KMS-11 (cell line): ENCODE results near the gene PDZD7.

Experiments
- H2AFZ ChIP-seq: fragments of 200-600 bp; sonication (generic); 2 replicates; pipeline ENCODE4 v1.6.1; 2016; ENCODE audit warnings: antibody characterized with exemption, mixed run types, low read depth
- H3K27ac ChIP-seq: fragments of 200-600 bp; sonication (generic); 2 replicates; pipeline ENCODE4 v1.6.1; 2016; ENCODE audit warnings: mild to moderate bottlenecking, mixed run types
- H3K27me3 ChIP-seq: fragments of 200-600 bp; sonication (generic); 2 replicates; pipeline ENCODE4 v1.6.1; 2017; ENCODE audit warnings: mild to moderate bottlenecking, low read depth, mixed run types, moderate library complexity; ENCODE audit not compliant: insufficient read depth
- H3K36me3 ChIP-seq: fragments of 200-600 bp; sonication (generic); 2 replicates; pipeline ENCODE4 v1.6.1; 2017; ENCODE audit warnings: mild to moderate bottlenecking, mixed run types; ENCODE audit not compliant: insufficient read depth
- H3K4me1 ChIP-seq: fragments of 200-600 bp; sonication (generic); 2 replicates; pipeline ENCODE4 v1.6.1; 2016; ENCODE audit warnings: mild to moderate bottlenecking, low read depth, mixed run types; ENCODE audit not compliant: poor library complexity, severe bottlenecking
- H3K4me2 ChIP-seq: fragments of 200-600 bp; sonication (generic); 2 replicates; pipeline ENCODE4 v1.7.0; 2016; ENCODE audit warnings: mild to moderate bottlenecking, mixed run types
- H3K4me3 ChIP-seq: fragments of 200-600 bp; sonication (generic); IDR thresholded peaks from 2 replicates; pipeline ENCODE4 v1.6.1; 2017; ENCODE audit warnings: low read depth, low read length, mixed read lengths; ENCODE audit not compliant: insufficient read depth
- H3K79me2 ChIP-seq: fragments of 200-600 bp; sonication (generic); 2 replicates; pipeline ENCODE4 v1.6.1; 2016; ENCODE audit warnings: low read depth, mixed run types; ENCODE audit not compliant: insufficient read depth
- H3K9ac ChIP-seq: fragments of 200-600 bp; sonication (generic); 2 replicates; pipeline ENCODE4 v1.6.1; 2016; ENCODE audit warnings: mild to moderate bottlenecking, mixed run types
- H4K20me1 ChIP-seq: fragments of 200-600 bp; sonication (generic); 2 replicates; pipeline ENCODE4 v1.6.1; 2016; ENCODE audit warnings: mild to moderate bottlenecking, mixed run types; ENCODE audit not compliant: insufficient read depth
- TF ChIP-seq, protein P1 (sequence below): fragments of 200-600 bp; sonication (generic); conservative IDR thresholded peaks from 2 replicates; pipeline ENCODE4 v1.6.1; 2017; ENCODE audit warnings: low read depth, mild to moderate bottlenecking, antibody characterized with exemption, low read length, moderate library complexity, mixed read lengths

Gene PDZD7

DNA sequence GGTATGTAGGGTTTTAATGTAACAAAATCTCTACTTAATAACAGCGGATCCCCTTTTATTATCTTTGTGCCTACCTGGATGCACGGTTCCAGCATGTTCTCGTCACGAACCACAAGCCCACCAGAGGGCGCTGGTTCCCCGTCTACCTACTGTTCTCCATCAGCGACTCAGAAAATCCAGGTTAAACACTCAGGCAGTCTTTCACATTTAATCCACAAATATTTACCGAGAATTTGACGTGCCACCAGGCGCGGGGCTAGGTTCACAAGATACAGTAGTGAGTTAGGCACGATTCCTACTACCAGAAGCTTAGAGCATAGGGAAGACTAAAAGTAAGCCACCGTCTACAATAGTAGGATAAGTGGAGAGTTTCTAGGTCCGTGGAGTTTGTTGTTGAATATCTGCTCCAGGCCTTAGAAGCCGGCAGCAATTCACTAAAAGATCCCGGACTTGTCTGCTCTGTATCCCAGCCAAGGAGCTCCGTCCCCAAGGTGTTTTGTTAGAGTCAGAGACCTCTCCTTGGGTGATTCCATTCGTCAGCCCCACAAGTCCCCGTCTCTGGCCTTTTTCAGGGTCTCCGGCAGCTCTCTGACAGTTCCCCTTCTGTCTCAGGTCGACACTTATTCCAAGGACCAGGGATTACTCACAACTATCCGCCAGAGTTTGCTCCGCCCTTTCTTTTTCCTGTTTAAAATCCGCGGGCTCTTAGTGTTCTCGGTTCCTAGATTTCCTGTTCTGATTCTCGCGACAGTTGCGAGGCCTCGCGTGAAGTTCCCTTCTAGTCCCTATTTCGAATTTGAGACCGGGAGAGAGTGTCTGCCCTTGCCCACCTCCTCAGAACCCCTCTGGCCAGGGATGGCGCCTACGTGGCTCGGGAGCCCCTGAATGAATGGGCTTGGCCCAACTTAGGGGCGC is 29.4 kb upstream of the PDZD7 start:
- H3K4me1 ChIP-seq: peaks cover 47% of the 10 kb centered on the region
- TF ChIP-seq, protein P1, sequence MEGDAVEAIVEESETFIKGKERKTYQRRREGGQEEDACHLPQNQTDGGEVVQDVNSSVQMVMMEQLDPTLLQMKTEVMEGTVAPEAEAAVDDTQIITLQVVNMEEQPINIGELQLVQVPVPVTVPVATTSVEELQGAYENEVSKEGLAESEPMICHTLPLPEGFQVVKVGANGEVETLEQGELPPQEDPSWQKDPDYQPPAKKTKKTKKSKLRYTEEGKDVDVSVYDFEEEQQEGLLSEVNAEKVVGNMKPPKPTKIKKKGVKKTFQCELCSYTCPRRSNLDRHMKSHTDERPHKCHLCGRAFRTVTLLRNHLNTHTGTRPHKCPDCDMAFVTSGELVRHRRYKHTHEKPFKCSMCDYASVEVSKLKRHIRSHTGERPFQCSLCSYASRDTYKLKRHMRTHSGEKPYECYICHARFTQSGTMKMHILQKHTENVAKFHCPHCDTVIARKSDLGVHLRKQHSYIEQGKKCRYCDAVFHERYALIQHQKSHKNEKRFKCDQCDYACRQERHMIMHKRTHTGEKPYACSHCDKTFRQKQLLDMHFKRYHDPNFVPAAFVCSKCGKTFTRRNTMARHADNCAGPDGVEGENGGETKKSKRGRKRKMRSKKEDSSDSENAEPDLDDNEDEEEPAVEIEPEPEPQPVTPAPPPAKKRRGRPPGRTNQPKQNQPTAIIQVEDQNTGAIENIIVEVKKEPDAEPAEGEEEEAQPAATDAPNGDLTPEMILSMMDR: peak; percentile 96
- H3K9ac ChIP-seq: peak overlapping the region; percentile 76
- peaks cover 30% of the 10 kb centered on the region for H3K79me2 ChIP-seq
- H3K36me3 ChIP-seq: no peaks in the 10 kb centered on the region
- H3K4me2 ChIP-seq: peak overlapping the region; percentile 69; the same call in 1 of the 2 replicates
- peaks cover 3% of the 10 kb centered on the region; the same call in 1 of the 2 replicates for H4K20me1 ChIP-seq
- H3K4me3 ChIP-seq: peak overlapping the region; percentile 21
- peak overlapping the region; percentile 95 for H3K27ac ChIP-seq
- H3K27me3 ChIP-seq: no peaks in the 10 kb centered on the region
- peak overlapping the region; percentile 76 for H2AFZ ChIP-seq

DNA sequence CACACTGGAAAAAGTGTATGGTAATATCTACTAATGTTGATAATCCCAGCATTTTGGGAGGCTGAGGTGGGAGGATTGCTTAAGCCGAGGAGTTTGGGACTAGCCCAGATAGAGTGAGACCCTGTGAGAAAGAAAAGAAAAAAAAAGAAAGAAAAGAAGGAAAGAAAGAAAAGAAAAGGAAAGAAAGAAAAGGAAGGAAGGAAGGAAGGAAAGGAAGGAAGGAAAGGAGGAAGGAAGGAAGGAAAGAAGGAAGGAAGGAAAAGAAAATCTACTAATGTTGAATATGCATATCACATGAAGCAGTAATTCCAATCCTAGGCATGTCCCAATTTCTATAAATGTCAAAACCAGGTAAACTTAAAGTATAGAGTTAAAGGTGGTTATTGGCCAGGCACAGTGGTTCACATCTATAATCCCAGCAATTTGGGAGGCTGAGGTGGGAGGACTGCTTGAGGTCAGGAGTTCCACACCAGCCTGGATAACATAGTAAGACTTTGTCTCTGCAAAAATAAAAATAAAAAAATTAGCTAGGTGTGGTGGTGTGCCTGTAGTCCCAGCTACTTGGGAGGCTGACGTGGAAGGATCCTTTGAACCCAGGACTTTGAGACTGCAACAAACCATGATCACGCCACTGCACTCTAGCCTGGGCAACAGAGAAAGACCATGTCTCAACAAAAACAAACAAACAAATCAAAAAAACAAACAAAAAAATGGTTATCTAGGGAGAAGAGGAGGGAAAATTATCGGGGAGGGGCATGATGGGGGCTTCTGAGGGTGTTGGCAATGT is 25.6 kb upstream of the PDZD7 start:
- no peaks in the 10 kb centered on the region for H3K36me3 ChIP-seq
- H3K27me3 ChIP-seq: no peaks in the 10 kb centered on the region
- no peak overlapping the region for H3K27ac ChIP-seq
- H3K4me3 ChIP-seq: no peak overlapping the region
- no peak overlapping the region for H3K4me2 ChIP-seq
- H4K20me1 ChIP-seq: peaks cover 3% of the 10 kb centered on the region; the same call in 1 of the 2 replicates
- H3K4me1 ChIP-seq: peaks cover 21% of the 10 kb centered on the region
- H2AFZ ChIP-seq: no peak overlapping the region
- no peak overlapping the region for H3K9ac ChIP-seq
- peaks cover 32% of the 10 kb centered on the region for H3K79me2 ChIP-seq
- TF ChIP-seq, protein P1: no peak

DNA sequence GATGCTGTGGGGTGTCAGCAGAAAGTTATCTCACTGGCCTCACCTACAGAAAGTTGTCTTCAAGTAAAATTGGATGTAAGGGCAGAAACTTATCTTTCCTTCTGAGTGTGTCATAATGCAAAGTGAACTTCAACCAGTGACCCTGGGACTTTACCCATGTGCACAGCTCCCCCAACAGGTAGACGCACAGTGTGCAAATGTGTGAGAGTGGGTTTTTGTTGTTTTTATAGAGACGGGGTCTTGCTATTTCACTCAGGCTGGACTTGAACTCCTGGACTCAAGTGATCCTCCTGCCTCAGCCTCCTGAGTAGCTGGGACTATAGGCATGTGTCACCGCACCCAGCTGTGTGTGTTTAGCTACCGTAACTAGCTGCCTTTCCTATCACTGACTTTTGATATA is 24.5 kb upstream of the PDZD7 start:
- Histone ChIP-seq H2AFZ (no peak overlapping the region), H3K9ac (no peak overlapping the region), H3K79me2 (peaks cover 32% of the 10 kb centered on the region), H3K36me3 (no peaks in the 10 kb centered on the region), H3K4me3 (no peak overlapping the region), H3K27me3 (no peaks in the 10 kb centered on the region), H4K20me1 (peaks cover 3% of the 10 kb centered on the region; the same call in 1 of the 2 replicates), H3K4me2 (no peak overlapping the region), H3K27ac (no peak overlapping the region), H3K4me1 (peaks cover 20% of the 10 kb centered on the region)
- TF ChIP-seq, protein P1: no peak

DNA sequence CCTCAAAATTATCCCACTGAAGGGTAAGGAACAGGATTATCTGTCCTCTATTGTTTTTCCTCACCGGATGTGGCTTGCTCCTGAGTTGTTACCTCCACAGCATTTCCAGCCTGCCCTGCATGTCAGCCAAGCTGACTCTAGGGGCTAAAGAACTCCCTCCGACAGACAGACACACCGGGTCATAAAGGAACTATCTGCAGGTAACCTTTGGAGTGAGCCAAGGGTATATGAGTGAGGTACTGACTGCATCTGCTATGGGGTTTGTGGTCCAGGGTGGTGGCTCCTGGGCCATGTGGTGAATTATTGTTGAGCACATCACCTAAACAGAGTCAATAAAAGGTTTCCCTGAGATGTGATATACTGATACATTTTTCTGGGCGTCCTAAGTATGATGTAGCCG is 23.9 kb upstream of the PDZD7 start:
- Histone ChIP-seq H3K27ac (no peak overlapping the region), H3K4me1 (peaks cover 20% of the 10 kb centered on the region), H2AFZ (no peak overlapping the region), H3K79me2 (peaks cover 32% of the 10 kb centered on the region), H3K27me3 (no peaks in the 10 kb centered on the region), H3K9ac (no peak overlapping the region), H3K36me3 (no peaks in the 10 kb centered on the region), H4K20me1 (peaks cover 3% of the 10 kb centered on the region; the same call in 1 of the 2 replicates), H3K4me2 (no peak overlapping the region), H3K4me3 (no peak overlapping the region)
- TF ChIP-seq, protein P1: no peak
